Stimulated activated CD4-positive, alpha-beta T cell treated with anti-CD3 and anti-CD28 coated beads, TNF-alpha, amount 100 ng/mL, for 48 hours (primary cell): ENCODE data around the gene RBBP5.

Experiments
- DNase-seq, 3 donors: peaks; one replicate each; pipeline ENCODE4 v3.0.0-alpha.2; 2020; ENCODE audit warnings: low read depth in 3 of 3

The RBBP5 gene

DNA sequence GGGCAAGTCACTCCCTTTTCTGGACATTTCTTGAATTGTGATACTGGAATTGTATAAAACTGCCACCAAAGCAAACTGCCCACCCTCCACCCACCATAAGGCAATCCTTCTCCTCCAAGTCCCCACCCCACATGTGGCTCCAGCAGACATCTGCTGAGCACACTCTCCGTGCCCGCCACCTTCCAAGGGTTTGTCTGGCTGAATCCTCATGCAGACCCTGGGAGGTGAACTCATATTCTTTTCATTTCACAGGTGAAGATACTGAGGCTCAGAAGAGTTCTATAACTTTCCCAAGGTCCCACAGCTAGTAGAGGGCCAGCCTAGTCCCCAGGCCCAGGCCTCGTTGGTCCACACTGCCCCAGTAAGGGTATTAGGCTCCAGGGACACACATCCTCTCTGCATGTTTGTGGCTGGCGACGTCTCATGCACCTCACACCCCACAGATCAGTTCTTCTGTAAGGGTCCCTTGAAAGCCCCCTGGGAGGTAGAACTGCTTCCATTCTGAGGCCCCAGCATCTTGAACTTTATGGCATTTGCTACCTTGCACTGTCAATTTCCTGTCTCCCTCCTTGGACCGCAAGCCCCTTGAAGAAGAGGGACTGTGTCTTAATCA is 64.7 kb downstream of the RBBP5 start:
- DNase-seq = no peak

GRCh38 chr1:205056188-205056611 is 65.6 kb downstream of the RBBP5 start:
- DNase-seq = no peak

- no peak for DNase-seq
Measured at GRCh38 chr1:205054013-205054412, 67.8 kb downstream of the RBBP5 start.

DNA sequence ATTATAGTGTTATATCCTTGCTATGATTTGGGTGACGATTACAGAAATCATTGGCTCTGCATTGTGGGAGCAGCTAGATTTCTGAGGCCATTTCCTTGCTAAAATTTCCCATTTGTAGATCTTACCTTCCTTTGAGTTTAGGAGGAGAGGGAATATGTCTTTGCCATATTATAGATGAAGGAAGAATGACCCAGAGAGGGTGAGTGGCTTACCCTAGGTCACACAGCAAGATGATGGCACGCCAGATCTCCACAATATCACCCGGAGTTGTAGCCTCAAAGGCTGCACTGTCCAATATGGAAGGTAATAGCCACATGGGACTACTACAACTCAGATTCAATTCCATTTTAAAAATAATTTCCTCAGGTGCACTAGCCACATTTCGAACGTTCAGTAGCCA is 68.5 kb downstream of the RBBP5 start:
- DNase-seq = no peak

DNA sequence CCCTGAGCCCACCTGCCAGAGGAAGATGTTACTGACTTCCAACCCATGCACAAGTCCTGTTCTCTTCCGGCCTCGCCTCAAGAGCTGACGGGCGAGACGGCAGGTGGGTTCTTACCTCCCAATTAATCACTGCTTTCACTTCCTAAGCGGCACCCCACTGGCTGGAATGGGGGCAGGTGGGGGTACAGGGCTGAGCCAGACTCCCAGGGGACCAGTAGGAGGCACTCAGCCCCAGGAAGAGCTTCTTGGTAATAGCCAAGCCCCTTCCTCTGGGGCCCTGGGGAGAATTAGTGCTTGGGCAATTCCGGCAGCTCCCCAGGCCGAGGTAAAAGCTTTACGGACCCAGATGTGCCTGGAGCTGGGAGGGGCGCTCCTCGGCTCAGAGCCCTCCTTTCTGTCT is 69.1 kb downstream of the RBBP5 start:
- DNase-seq = no peak

DNA sequence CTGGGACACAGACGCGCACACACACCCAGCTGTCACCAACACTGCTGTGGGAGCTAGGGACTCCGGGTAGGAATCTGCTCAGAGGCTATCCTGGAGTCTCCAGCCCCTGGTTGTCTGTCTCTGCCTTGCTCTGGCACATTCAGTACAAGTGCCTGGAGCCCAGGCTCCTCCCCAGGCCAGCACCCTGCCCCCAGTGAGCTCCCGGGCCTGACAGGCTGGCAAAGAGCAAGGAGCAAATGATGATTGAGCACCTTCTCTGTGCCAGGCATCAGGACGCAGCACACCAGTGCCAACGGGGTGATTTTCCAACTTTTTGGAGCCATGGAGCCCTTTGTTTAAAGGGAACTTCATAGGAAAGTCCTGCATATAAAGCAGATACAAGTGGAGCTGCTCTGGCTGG is 72.3 kb downstream of the RBBP5 start:
- DNase-seq = no peak

GRCh38 chr1:205048382-205048781 is 73.4 kb downstream of the RBBP5 start:
- DNase-seq = no peak

DNA sequence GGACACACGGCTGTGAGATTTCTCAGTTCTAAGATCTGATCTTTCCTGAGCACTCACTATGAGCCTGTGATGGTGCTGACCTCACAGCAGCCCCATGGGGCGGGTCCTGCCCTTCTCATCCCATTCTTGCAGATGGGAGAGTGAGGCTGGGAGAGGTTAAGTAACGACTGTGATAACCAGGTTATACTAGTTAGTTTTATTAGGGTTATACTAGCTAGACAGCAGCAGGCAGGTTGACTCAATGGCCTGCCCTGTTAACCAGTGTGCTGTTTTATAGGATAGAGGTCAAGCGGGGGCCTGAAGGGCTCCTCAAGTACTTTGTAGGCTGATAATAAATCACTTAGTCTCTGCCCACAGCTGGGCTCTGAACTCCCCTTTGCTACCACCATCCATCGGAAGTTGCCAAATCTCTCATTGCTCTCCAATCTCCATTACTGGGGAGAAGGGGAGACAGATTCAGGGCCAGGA is 74.0 kb downstream of the RBBP5 start:
- DNase-seq = no peak

- DNase-seq = no peak
Measured at GRCh38 chr1:205046870-205047269, 74.9 kb downstream of the RBBP5 start.

GRCh38 chr1:205045146-205045545 is 76.6 kb downstream of the RBBP5 start:
- no peak for DNase-seq

- no peak for DNase-seq
Measured at GRCh38 chr1:205044741-205045140, 77.0 kb downstream of the RBBP5 start.

DNA sequence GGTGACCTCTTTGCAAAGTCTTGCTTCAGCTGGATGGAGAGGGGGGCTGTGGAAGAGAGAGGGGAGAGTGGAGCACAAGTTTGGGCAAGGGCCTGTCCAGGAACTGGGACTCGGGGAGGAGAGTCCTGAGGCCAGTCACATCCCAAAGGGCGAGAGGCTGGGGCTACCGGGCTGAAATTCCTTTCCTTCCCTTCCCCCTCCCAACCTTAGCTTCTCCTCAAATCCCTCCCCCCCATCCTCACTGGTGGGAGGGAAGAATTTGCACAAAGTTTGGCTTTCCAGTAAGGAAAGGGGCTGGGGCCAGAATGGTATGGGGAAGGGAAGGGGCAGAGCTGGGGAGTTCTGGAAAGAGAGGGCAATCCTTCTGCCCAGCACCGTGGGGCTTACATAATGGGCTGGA is 77.9 kb downstream of the RBBP5 start:
- no peak for DNase-seq

- DNase-seq = no peak
Measured at GRCh38 chr1:205042911-205043806, 78.6 kb downstream of the RBBP5 start, which contains the start of gene CNTN2. Gene CNTN2 (plus strand): TSS chr1:205043212. CDS start chr1:205053186, 9,974 bp downstream.

- DNase-seq = no peak
Measured at GRCh38 chr1:205041998-205042910, 79.5 kb downstream of the RBBP5 start.

- no peak for DNase-seq
Measured at GRCh38 chr1:205041001-205041715, 80.6 kb downstream of the RBBP5 start.

DNA sequence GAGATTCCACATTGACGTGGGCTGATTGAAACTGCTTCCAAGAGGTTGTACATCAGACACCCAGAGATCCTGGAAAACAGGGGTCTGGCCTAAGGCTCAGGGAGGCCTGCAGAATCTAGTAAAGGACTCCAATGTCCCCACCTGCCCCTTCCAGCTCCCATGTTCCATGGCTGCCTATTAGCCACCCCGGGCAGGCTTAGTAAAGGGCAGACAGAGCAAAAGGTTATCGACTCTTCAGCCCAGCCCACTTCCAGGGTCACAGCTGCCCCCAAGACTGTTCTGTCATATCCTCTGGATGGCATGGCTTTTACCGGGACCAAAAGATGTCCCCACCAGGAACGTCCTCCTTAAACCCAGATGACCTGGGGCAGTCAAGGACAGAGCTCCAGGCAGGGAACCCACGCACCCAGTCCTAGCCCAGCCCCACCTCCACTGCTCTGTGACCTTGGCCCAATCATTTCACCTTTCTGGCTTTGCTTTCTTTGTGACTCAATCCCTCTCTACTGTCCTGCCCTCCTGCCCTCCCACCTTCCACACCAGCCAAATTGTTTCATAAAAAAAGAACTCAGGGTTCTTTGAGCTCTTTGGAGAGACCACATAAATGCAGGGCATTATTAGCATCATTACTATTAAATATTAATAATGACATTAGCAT is 83.5 kb downstream of the RBBP5 start:
- DNase-seq = no peak

DNA sequence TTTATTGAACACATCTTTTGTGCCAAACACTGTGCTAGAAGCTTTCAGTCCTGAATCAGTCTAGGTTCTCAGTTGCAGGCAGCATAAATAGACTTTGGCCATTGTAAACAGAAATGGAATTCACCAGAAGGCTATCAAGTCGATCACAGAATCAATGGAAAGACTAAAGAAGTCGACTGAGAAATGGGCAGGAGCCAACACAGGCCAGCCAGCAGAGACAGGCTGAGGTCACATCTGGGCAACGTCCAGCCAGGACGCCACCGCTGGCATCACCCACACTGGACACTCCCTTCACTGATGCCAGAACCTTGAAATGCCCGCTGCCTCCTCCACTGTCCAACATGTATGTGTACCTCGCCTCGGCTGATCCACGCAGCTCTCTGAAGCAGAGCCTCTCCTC is 84.2 kb downstream of the RBBP5 start:
- DNase-seq = no peak
